Activated CD4-positive, alpha-beta T cell treated with anti-CD3 and anti-CD28 coated beads for 4 hours (primary cell): ENCODE measurements around the gene MALT1.

Source experiments
- DNase-seq, 2 donors: peaks; one replicate each; pipeline ENCODE4 v3.0.0-alpha.2; 2020

Gene MALT1

DNA sequence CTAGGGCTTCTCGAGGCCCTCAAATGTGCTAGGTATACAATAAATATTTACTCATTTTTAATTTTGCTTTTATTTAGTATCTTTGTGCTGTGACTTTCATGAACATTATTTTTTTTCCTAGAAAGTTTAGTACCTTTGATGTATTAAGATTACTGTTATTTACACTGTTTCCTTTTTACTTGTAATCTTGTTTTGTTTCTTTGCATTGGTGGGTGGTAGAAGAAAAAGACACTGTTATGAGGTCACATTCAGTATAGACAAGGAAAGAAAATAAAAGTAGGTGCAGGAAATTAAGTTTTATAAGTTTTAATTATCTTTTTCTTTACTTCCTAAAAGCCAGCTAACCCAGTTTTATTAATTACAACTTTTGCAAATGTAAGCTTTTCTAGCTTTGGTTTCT lies 23.0 kb downstream of the MALT1 start:
- no peak for DNase-seq

DNA sequence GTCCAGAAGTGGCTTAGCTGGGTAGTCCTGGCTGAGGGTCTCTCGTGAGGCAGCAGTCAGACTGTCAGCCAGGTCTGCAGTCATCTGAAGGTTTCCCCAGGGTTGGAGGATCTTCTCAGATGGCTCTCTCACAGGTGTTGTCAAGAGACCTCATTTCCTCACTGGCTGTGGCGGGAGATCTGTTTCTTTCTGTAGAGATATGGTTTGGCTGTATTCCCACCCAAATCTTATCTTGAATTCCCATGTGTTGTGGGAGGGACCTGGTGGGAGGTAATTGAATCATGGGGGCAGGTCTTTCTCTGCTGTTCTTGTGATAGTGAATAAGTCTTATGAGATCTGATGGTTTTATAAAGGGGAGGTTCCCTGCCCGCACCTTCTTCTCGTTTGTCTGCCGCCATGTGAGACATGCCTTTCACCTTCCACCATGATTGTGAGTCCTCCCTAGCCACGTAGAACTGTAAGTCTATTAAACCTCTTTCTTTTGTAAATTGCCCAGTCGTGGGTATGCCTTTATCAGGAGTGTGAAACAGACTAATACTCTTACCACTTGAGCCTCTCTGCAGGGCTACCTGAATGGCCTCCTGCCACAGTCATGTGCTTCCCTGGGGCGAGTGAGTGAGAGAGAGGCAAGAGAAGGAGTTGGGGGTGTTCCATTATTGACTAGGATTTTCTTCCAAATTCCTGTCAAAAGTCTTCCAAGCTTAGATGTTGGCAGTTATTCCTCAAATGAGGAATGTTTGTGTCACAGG lies 23.6 kb downstream of the MALT1 start:
- DNase-seq = no peak

DNA sequence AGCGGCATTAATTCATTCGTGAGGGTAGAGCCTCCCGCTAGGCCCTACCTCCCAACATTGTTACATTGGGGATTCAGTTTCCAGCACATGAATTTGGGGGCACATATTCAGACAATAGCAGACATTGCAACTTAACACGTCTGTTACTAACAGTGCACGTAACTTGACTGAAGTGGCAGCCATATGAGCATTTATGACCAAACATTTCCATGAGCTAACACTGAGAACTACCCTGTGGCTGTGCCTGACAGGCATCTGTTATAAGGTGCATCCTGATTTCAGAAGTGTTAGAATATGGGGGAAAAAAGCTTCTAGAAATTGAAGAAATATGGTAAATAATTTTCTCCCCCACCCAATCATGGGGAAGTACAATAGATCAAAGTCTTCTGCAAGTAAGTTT lies 24.5 kb downstream of the MALT1 start:
- DNase-seq = no peak

DNA sequence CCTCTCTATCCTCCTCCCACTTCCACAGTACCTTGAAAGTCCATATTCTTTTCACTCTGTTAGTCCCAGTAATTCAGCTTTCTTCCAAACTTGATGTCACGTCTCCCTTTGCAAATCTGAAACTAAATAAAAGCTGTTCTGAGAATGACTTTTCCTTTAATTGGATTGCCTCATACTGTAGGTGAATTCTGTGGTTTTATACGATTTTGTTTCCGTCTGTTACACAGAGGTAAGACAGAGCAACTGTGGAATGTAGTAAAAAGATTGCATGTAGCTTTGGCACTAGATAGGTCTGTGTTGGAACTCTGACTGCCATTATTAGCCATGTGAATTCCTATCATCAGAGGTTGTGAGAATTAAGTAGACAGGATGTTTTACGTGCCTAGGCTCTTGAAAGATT lies 25.9 kb downstream of the MALT1 start:
- DNase-seq = no peak

DNA sequence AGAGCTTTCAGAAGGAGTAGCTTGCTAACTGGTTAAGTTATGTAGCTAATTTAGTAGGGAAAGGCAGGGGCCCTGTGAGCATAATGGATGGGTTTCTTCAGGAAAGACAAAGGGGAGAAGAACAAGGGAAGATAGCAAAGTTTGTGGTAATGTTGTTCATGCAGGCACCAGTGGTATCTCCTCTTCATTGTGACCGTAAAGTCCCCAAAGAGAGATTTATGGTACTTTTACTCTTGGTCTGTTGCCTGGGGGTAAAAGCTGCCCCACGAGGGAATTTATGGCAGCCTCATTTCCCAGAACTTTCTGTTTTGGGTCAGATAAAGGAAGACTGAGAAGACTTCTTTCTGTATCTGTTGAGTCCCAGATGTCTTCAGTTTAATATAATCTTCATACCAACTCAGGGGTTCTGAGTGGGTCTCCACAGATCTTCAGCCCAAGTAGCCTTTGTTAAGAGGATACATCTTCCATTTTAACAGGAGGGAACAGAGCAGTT lies 27.5 kb downstream of the MALT1 start:
- no peak for DNase-seq

DNA sequence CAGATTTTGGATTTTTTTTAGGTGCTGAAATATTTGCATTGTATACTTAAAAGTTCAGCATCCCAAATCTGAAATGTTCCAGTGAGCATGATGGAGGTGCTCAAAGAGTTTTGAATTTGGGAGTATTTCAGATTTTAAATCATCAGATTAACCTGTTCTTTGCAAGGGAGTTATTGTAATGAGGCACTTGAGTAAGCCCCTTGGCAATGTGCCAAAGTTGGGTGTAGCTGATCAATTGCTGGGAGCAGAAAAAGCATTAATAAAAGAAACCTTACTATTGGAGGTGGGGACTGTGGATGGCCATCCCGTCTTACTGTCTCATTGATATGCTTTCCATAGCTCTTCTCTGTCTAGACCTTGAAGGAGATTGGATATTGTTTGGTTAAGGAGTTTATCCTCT lies 28.3 kb downstream of the MALT1 start:
- no peak for DNase-seq

DNA sequence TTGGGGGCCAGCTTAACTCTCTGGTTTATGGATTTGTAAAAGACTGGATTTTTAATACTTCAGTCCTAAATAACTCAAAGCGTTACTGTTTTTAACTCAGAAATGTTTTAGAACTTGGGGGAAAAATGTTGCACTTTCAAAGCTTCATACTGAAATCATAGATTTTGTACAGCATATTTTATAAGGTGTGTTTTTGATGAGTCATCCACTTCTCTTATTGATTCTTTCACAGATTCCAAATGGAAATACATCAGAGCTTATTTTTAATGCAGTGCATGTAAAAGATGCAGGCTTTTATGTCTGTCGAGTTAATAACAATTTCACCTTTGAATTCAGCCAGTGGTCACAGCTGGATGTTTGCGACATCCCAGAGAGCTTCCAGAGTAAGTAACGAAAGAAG lies 28.9 kb downstream of the MALT1 start:
- no peak for DNase-seq

DNA sequence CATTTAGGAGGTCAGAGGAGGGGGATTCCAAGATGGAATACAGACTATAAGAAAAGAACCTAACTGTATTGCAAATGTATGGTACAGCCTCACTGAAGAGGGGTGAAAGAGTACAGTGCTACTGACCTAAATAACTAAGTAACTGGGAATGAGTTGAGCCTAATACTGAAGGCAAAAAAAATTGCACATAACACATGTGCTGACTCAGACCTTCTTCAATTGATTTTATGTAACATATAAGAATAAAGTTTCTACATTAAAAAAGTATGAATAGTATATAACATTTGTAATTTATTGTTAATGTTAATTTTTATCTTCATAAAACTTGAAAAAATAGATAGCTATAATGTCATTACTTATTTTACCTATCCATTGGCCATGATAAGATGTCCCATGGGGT lies 41.7 kb downstream of the MALT1 start:
- DNase-seq = no peak

DNA sequence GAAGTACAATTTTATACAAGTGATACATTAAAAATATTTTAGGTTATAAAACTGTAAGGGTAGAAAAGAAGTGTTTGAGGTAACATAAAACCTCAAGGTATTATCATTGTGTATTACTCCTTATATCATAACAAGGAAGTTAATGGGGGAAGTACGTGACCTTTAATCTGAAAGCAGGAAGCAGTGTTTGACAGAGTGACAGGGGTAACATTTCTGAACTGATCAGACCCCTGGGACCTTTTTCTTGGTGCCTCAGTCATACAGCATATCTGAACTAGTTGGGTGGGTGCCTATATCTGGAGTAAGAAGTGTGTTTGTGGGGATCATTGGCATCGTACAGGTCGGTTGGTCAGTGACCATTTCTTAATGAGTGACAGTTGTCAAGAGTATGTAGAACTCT lies 43.0 kb downstream of the MALT1 start:
- DNase-seq = no peak

DNA sequence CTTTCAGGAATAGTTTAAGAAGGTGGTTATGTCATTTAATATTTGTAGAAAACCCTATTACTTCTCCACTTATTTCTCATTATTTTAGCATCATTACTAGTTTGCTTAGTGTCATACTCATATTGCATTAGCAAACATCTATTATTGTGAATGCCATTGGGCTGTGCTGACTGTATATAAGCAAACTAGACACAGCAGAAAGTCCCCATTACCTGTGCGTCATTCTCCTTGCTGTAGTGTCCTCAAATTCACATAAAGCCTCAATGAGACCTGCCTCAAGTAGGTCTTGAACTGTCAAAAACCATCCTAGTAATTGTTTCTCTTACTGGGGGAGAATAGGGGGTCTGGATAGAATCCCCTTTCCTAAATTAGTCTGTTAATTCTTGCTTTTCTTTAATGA lies 43.6 kb downstream of the MALT1 start:
- DNase-seq = no peak

DNA sequence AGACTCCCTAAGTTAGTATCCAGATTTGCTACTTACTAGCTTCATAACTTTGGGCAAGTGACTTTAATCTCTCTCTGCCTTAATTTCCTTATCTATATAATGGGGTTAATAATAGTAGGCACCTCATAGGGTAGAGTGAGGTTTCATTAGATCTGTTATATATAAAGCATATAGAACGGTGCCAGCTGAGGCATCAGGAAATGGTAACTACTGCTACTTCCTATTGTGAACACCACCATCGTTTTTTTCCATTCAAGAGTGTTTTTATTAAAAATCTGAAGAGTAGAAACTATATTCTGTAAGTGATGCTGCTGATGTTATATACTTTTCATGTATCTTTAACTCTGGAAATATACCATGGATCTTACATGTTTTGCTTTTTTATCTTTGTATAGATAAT lies 44.3 kb downstream of the MALT1 start:
- DNase-seq = no peak

DNA sequence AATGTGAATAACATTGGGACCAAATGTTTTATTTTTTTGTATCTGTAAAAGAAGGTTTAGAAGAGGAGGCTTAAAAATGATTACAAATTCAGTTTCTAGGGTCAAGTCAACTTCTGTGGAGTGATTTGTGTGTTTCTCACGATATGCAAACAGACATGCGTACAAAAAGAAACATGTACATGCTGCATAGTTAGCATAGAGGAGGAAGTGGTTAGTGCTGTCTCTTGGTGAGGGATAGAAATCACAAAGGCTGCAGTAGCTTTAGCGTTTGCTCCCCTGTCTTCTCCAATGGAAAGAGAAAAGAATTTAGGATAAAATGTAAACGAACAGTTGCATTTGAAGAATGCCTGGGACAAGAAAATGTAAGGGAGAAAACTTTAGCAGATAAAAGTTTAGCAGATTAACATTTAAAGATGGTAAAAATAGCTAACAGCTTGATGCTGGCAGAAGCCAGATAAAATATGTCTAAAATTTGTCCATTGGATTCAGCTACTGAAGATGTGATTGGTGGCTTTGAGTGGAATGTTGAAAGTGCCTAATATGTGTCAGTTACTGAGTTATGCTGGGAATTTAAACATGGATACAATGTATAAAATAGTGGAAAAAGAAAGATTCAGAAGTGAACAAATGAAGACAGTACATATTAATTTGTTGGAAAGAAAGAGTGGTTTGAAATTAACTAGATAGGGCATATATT lies 44.9 kb downstream of the MALT1 start:
- no peak for DNase-seq

DNA sequence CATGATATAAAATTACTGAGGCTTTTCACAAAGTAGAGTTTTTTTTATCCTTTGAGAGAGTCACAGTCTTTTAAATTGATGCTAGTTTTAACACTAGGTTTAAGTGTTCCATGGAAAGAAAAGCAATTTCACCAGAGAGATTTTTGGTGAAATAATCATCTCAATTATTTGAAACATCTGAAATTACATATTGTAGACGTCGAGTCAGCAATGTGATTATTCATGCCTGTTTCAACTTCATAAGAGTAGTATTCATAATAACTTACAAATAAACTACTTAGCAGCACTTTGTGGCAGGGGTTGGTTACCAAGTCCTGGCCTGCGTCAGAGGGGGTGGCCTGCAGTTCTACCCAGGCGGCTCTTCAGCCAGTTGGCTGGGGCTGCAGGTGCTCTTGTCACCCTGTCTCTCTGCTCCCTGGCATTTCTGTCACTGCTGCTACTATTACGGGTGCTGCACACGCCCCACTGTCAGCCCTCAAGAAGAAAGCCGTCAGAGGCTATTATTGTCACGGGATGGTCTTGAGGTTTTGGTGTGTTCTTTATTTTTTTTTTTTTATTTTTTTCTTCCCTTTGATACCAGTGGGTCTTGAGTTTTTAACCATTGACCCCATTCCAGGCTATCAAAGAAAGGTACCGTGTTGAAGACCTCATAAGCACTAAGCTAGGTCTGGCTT lies 50.4 kb downstream of the MALT1 start:
- DNase-seq = no peak

DNA sequence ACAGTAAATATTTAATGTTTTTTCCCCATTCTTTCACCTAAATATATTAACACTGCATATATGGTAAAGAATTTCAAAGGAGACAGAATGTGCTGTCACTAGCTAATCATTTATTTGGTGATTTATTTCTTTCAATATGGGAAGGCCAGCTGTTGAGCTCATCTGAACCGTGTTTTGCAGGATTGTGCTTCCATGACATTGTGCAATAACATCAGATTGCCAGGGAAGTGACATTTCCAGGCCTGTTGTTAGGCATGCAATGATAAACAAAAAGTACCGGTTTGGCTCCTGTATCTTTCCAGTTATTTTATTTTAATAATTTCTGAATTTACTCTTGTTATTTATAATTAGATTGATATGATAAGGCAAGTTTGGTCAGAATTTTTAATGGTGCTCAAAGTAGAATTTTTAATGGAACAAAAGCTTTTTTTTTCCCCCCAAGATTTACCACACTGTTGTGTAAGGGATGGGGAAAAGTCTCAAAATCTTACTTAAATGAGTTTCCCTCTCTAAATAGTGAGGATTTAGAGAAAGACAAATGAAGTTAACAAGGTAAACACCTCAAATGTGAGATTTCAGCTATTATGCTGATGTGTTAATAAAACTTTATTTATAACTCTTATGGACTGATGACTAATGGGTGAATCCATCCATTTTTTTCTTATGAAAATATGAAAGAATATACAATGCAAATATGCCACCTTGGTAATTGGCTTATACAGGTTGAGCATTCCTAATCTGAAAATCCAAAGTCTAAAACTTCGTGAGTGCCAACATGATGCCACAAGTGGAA lies 52.7 kb downstream of the MALT1 start:
- no peak for DNase-seq

DNA sequence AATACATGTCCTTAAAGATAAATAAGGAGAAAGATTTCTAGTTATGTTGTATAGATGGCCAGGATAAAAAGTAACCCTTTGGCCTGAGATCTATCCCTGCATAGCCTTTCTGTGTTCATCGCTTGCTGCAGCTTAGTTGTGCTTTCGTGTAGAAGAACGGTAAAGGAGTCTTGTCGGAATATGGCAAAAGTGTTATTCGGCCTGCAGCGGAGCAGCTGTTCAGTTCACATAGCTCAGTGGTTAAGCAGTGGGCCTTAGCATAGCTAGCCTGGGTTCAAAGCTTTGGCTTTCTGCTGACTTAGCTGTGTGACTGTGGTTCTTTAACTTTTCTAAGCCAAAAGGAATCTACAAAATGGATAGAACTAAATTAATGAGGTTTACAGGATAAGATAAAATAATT lies 55.4 kb downstream of the MALT1 start:
- no peak for DNase-seq

DNA sequence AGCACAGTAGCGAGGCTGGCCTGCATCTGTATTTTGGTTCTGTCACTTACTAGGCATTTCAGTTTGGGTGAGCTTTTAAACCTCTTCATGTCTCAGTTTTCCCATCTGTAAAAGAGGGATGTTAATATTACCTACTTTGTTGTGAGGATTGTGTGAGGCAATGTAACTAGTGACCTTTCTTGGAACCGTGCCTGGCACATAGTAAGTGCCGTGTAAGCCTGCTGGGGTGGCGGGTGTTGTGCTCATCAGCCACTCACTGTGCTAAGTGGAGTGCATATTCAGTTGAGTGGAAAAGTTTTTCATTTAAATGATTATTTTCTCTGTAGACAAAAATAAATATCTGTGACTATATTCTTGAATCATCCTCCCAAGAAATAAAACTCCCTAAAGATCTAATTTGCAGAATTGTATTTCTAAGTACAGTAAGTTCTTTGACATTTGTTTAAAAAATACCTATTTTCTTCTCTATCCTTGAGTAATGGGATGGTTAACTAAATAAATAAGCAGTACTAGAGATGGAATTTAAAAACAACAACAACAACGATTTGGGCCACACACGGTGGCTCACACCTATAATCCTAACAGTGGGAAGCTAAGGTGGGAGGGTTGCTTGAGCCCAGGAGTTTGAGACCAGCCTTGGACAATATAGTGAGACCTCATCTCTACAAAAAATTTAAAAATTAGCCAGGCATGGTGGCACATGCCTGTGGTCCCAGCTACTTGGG lies 56.7 kb downstream of the MALT1 start:
- no peak for DNase-seq

DNA sequence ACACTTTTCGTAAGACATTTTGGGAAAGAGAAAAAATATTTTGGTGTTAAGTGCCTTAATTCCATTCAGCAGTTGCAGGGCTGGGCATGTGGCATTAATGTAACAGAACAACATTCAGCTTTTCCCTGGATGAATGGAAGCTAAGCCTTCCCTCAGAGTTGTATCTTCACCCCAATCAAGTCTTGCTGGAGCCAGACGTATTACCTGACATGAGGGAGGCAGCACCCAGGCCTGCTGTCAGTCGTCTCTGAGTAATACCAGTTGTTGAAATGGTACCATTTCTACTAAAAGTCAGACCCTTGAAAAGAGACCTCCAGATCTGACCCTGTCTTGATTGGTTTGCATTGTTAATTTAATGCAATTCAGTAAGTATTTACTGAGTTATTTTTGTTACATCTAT lies 57.5 kb downstream of the MALT1 start:
- DNase-seq = no peak

DNA sequence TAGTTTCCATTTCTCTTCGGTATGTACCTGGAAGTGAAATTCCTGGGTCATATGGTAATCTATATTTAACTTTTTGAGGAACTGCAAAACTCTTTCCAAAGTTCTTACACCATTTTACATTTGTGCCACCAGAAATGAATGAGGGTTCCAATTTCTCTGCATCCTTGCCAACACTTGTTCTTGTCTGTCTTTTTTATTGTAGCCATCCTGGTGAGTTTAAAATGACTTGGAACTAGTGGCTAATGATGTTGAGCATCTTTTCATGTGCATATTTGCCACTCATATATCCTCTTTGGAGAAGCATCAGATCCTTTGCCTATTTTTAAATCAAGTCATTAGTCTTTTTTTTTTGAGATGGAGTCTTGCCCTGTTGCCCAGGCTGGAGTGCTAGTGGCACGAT lies 59.4 kb downstream of the MALT1 start:
- DNase-seq = no peak

DNA sequence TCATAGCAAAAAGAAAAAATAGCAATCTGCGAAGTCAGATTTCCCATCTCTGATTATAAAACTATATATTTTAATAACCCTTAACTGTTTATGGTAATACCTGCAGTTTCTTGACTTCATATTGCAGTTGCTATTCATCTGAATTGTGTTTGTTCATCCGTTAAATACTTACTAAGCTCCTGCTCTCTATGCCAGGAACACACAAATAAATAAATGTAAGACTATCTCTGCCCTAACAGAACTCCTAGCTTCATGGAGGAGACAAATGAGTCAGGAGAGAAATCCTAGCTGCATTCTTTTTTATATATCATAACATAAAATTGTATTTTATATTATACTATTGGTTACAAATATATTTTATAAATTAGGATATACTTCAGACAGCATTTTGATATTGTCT lies 61.2 kb downstream of the MALT1 start:
- no peak for DNase-seq

DNA sequence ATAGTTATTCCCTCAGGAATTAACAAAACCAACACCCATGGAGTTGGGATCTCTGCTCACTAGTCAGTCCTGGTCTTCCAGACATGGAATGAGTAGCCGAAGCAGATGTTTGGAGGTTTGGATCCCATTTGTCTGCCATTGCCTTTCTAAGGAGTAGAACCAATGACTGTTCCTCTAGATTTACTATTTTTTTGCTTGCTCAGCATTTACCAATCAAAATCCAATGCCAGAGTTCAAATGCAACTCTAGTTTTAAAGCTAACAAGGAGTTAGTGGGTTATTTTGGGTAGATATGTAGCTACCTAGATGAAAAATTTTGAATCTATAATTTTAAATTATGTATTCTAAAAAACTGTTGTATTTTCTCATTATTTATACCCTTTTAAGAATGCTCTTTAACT lies 62.6 kb downstream of the MALT1 start:
- no peak for DNase-seq

DNA sequence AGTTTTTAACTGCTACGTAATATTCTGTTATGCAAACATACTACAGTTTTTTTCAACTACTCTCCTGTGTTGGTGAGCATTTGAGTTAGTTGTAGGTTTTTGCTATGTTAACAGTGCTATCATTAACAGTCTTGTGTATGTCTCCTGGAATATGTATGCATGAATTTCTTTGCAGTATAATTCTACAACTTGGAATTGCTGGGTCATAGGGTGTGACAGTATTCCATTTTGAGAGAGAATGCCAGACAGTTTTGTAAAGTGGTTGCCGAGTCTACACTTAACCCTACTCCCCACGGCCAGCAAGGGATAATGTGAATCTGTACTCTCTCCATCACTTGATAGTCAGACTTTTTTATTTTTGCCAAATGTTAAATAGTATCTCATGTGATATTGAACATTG lies 67.1 kb downstream of the MALT1 start:
- DNase-seq = no peak

DNA sequence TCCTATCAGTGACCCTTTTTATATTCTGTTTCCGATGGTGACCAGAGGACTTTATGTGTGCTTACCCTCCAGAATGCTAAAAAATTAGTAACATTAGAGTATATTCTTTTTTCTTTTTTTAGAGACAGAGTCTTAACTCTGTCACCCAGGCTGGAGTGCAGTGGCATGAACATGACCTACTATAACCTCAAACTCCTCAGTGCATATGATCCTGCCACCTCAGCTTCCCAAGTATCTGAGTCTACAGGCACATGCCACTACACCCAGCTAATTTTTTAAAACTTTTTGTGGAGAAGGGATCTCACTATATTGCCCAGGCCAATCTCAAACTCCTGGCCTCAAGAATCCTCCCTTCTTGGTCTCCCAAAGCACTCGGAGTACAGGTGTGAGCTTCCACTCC lies 74.6 kb downstream of the MALT1 start:
- no peak for DNase-seq
